IMR-90 (cell line): ENCODE results near the gene OSBPL9. TPM values are rescaled to one million over a fixed set of nuclear protein-coding genes. Genes with fewer than 3 reads are reported as not detected.

Source experiments
- ATAC-seq: fragments of 200-7000 bp; cut with Tn5 transposase; 2 replicates; pipeline ENCODE4 v1.9.1; 2020; ENCODE audit warnings: low read depth, mild to moderate bottlenecking, moderate library complexity
- BruUV-seq: library from RNA; stranded (reverse); fragments of 400-500 nt; replicated peaks from 2 replicates; lab custom pipeline; 2021; lab: Mats Ljungman, UMichigan
- CTCF ChIA-PET: fragments of 300-600 bp; formaldehyde crosslinking; extraction: SDS; loops from one replicate; lab custom pipeline; 2021; ENCODE audit warnings: antibody characterized with exemption; lab: Yijun Ruan, JAX
- POLR2A ChIA-PET: fragments of 300-600 bp; sonication (Branson Sonifier 250); formaldehyde crosslinking; loops from one replicate; lab custom pipeline; 2022; ENCODE audit warnings: antibody characterized with exemption; ENCODE audit not compliant: unreplicated experiment; lab: Charles Lee
- DNase-seq: peaks from one replicate; pipeline ENCODE4 v3.0.0; 2013
- H2AFZ ChIP-seq: replicated peaks from 2 replicates; pipeline ENCODE3; 2013; ENCODE audit warnings: low read length, mild to moderate bottlenecking; ENCODE audit not compliant: poor library complexity
- H2AK5ac ChIP-seq: 2 replicates; pipeline ENCODE4 v1.6.1; 2013; ENCODE audit warnings: low read depth, low read length, inconsistent platforms
- H2AK9ac ChIP-seq: replicated peaks from 2 replicates; pipeline ENCODE3; 2013; ENCODE audit warnings: mild to moderate bottlenecking, low read depth, low read length, moderate library complexity; ENCODE audit not compliant: poor library complexity
- H2BK120ac ChIP-seq: 2 replicates; pipeline ENCODE4 v1.6.1; 2013; ENCODE audit warnings: low read depth, low read length, inconsistent platforms
- H2BK15ac ChIP-seq: 3 replicates; pipeline ENCODE4 v1.6.1; 2013; ENCODE audit warnings: low read depth, low read length, inconsistent platforms
- H2BK20ac ChIP-seq: 2 replicates; pipeline ENCODE4 v1.6.1; 2013; ENCODE audit warnings: low read depth, mild to moderate bottlenecking, inconsistent platforms, low read length, moderate library complexity
- H2BK5ac ChIP-seq: 2 replicates; pipeline ENCODE4 v1.6.1; 2013; ENCODE audit warnings: mild to moderate bottlenecking, low read depth, low read length, inconsistent platforms; ENCODE audit not compliant: poor library complexity, severe bottlenecking
- H3K14ac ChIP-seq: replicated peaks from 2 replicates; pipeline ENCODE4 v1.6.1; 2013; ENCODE audit warnings: low read depth, low read length, inconsistent platforms
- H3K18ac ChIP-seq: 2 replicates; pipeline ENCODE4 v1.6.1; 2013; ENCODE audit warnings: low read depth, low read length, control low read depth
- H3K23ac ChIP-seq: 2 replicates; pipeline ENCODE4 v1.6.1; 2013; ENCODE audit warnings: low read depth, low read length, inconsistent platforms
- H3K27ac ChIP-seq: 2 replicates; pipeline ENCODE4 v1.5.1; 2013; ENCODE audit warnings: mild to moderate bottlenecking, control low read depth, low read length; ENCODE audit not compliant: insufficient read depth
- H3K27me3 ChIP-seq: 2 replicates; pipeline ENCODE4 v1.6.1; 2013; ENCODE audit warnings: low read length; ENCODE audit not compliant: control insufficient read depth, insufficient read depth
- H3K36me3 ChIP-seq: 2 replicates; pipeline ENCODE4 v1.6.1; 2013; ENCODE audit warnings: low read length, mixed read lengths; ENCODE audit not compliant: control insufficient read depth, insufficient read depth
- H3K4ac ChIP-seq: 2 replicates; pipeline ENCODE4 v1.6.1; 2013; ENCODE audit warnings: low read depth, low read length, inconsistent platforms
- H3K4me1 ChIP-seq: 2 replicates; pipeline ENCODE4 v1.6.1; 2013; ENCODE audit warnings: low read length, mixed read lengths; ENCODE audit not compliant: control insufficient read depth, insufficient read depth
- H3K4me2 ChIP-seq: 2 replicates; pipeline ENCODE4 v1.6.1; 2013; ENCODE audit warnings: low read depth, mild to moderate bottlenecking, control low read depth, low read length, moderate library complexity
- H3K4me3 ChIP-seq: 2 replicates; pipeline ENCODE4 v1.5.1; 2013; ENCODE audit warnings: low read depth, mild to moderate bottlenecking, control low read depth, low read length, moderate library complexity; ENCODE audit not compliant: insufficient read depth
- H3K56ac ChIP-seq: 2 replicates; pipeline ENCODE4 v1.6.1; 2013; ENCODE audit warnings: low read length, inconsistent platforms; ENCODE audit not compliant: insufficient read depth; ENCODE audit errors: extremely low read depth
- H3K79me1 ChIP-seq, 2 experiments: 2 replicates each; pipeline ENCODE4 v1.6.1; 2013; ENCODE audit warnings: low read length in 2 of 2, inconsistent platforms in 1 of 2, low read depth in 1 of 2
- H3K9ac ChIP-seq: 2 replicates; pipeline ENCODE4 v1.6.1; 2013; ENCODE audit warnings: low read depth, low read length, control low read depth
- H3K9me1 ChIP-seq: 2 replicates; pipeline ENCODE4 v1.6.1; 2013; ENCODE audit warnings: low read length, inconsistent platforms; ENCODE audit not compliant: insufficient read depth
- H3K9me3 ChIP-seq: 2 replicates; pipeline ENCODE4 v1.6.1; 2013; ENCODE audit warnings: low read length; ENCODE audit not compliant: control insufficient read depth, insufficient read depth
- H4K20me1 ChIP-seq: 2 replicates; pipeline ENCODE4 v1.6.1; 2013; ENCODE audit warnings: low read length, inconsistent platforms; ENCODE audit not compliant: insufficient read depth
- H4K5ac ChIP-seq: 2 replicates; pipeline ENCODE4 v1.6.1; 2013; ENCODE audit warnings: mild to moderate bottlenecking, low read depth, low read length, control low read depth
- H4K8ac ChIP-seq, 2 experiments: 2 replicates each; pipeline ENCODE4 v1.6.1; 2013; ENCODE audit warnings: low read depth in 2 of 2, low read length in 2 of 2, control low read depth in 1 of 2, inconsistent platforms in 1 of 2
- H4K91ac ChIP-seq: 2 replicates; pipeline ENCODE4 v1.6.1; 2013; ENCODE audit warnings: low read depth, low read length, inconsistent platforms; ENCODE audit not compliant: insufficient read depth
- CHD1 ChIP-seq: IDR thresholded peaks from 2 replicates; pipeline ENCODE4 v1.6.1; 2012; ENCODE audit warnings: low read depth, low read length, improper control_type of control experiment
- RCOR1 ChIP-seq: IDR thresholded peaks from 2 replicates; pipeline ENCODE4 v1.6.1; 2012; ENCODE audit warnings: mild to moderate bottlenecking, low read length, improper control_type of control experiment; ENCODE audit not compliant: insufficient replicate concordance
- SMC3 ChIP-seq: fragments of 150-350 bp; IDR thresholded peaks from 2 replicates; pipeline ENCODE4 v1.6.1; 2016; ENCODE audit warnings: low read depth, mild to moderate bottlenecking, antibody characterized with exemption, low read length, moderate library complexity
- dilution Hi-C: fragments of 300-500 bp; cut with HindIII; formaldehyde crosslinking; loops from one replicate; pipeline ENCODE4 v1.14.3; 2018; ENCODE audit warnings: low sequenced_read_pairs; ENCODE audit not compliant: unreplicated experiment
- in situ Hi-C: fragments of 300-500 bp; cut with MboI; formaldehyde crosslinking; loops from 3 replicates; pipeline ENCODE4 v1.14.3; 2019; ENCODE audit warnings: low sequenced_read_pairs, inconsistent platforms, mixed read lengths
- intact Hi-C: fragments of 100-400 bp; cut with micrococcal nuclease; formaldehyde crosslinking; loops from 2 replicates; pipeline ENCODE4 v1.10.0; 2022
- polyA plus RNA-seq, 3 experiments: library from polyadenylated mRNA; depleted of rRNA; stranded (reverse); fragments of >200 nt; gene quantifications; 2 replicates each; pipeline ENCODE4 v1.2.3, GENCODE V29; 2012; ENCODE audit warnings: low replicate concordance in 1 of 3
- total RNA-seq: library from RNA; depleted of rRNA; stranded (reverse); fragments of >200 nt; gene quantifications from 2 replicates; pipeline ENCODE4 v1.2.3, GENCODE V29; 2012

OSBPL9 gene
- total and polyA plus RNA-seq, 2 of the 4 experiments (the other 2 are of a cell fraction) = 51.4 to 127 TPM

DNA sequence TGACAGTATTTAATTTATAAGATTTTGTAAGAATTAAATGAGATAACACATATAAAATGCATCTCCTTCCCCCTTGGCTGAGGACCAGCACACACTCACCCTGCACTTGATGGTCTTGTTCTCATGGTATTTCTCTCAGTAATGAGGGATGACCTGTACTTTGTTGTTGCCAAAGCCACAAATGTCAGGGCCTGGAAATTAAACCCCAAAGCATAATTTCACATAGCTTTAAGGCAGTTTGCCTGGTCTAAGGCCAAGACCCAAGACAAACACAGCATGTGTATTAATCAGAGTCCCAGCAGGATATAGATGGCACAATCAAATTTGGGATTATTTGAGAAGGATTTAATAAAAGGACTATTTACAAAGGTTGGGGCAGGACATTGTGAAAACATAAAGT is 49.2 kb upstream of the OSBPL9 start:
- H3K9me3 ChIP-seq = no peaks in the 10 kb centered on the region
- H2BK15ac ChIP-seq = no peak overlapping the region
- H2BK20ac ChIP-seq = no peak overlapping the region
- no peak overlapping the region for H3K14ac ChIP-seq
- ATAC-seq (peak; percentile 40), DNase-seq (peak; percentile 89)
- no peaks in the 10 kb centered on the region for H3K79me1 ChIP-seq
- H3K27me3 ChIP-seq = no peaks in the 10 kb centered on the region
- no peak overlapping the region for H2BK120ac ChIP-seq
- H3K4ac ChIP-seq = no peak overlapping the region
- no peak overlapping the region for H2BK5ac ChIP-seq
- H4K91ac ChIP-seq = no peak overlapping the region
- no peak overlapping the region for H2AK5ac ChIP-seq
- intact Hi-C loops (no loop called here), in situ Hi-C loops (no loop called here), dilution Hi-C loops (no loop called here)
- no peak for TF ChIP-seq SMC3
- TF ChIP-seq RCOR1 = no peak
- TF ChIP-seq CHD1 = no peak
- H4K20me1 ChIP-seq = no peaks in the 10 kb centered on the region
- no peak overlapping the region for H3K4me3 ChIP-seq
- no peak overlapping the region for H4K8ac ChIP-seq
- no peak overlapping the region for H3K9ac ChIP-seq
- H3K23ac ChIP-seq = no peak overlapping the region
- H3K9me1 ChIP-seq = peaks cover 9% of the 10 kb centered on the region
- ChIA-PET CTCF (no interaction called here), POLR2A (no interaction called here)
- no peak overlapping the region for H3K4me2 ChIP-seq
- H3K36me3 ChIP-seq = no peaks in the 10 kb centered on the region
- no peak overlapping the region for H4K5ac ChIP-seq
- H3K18ac ChIP-seq = no peak overlapping the region
- peaks cover 14% of the 10 kb centered on the region for H3K4me1 ChIP-seq
- no peak overlapping the region for H2AFZ ChIP-seq
- BruUV-seq = no TSS peak
- H3K27ac ChIP-seq = no peak overlapping the region
- no peak overlapping the region for H3K56ac ChIP-seq
- no peak overlapping the region for H2AK9ac ChIP-seq
